ENCODE results near the gene ST3GAL3. TPM values are rescaled to one million over a fixed set of nuclear protein-coding genes. Genes with fewer than 3 reads are reported as not detected.

The ST3GAL3 gene
- polyA plus RNA-seq, 1 of the 3 experiments (the other 2 are of a cell fraction) = 20.6 TPM

- H3K4me1 ChIP-seq (ENCODE audit: control insufficient read depth in 1 of 2, insufficient read depth in 2 of 2, low read depth in 1 of 2, low read length in 1 of 2) = peaks cover 5 to 13% of the 10 kb centered on the region in 2 experiments; a peak in 3 of 4 replicates
- H4K20me1 ChIP-seq (ENCODE audit: insufficient read depth) = no peaks in the 10 kb centered on the region
- no peaks in the 10 kb centered on the region for H3K9me3 ChIP-seq
- H3K27me3 ChIP-seq (ENCODE audit: insufficient read depth) = no peaks in the 10 kb centered on the region
- peaks cover 16% of the 10 kb centered on the region for H3F3A ChIP-seq (replicated peaks; ENCODE audit: insufficient read depth)
- no peak for TF ChIP-seq FOSL2 (IDR thresholded peaks at IDR 0.05; ENCODE audit: borderline replicate concordance, low read depth)
- TF ChIP-seq EZH2phosphoT487 (IDR thresholded peaks at IDR 0.05; ENCODE audit: borderline replicate concordance, low read depth) = no peak
- no peak for TF ChIP-seq USF1 (IDR thresholded peaks at IDR 0.05; ENCODE audit: borderline replicate concordance, low read depth)
- no peak for TF ChIP-seq RFX5 (IDR thresholded peaks at IDR 0.05; ENCODE audit: low read length)
- no peak for TF ChIP-seq CHD2 (IDR thresholded peaks at IDR 0.05; ENCODE audit: low read length, partially characterized antibody)
- TF ChIP-seq USF2 (IDR thresholded peaks at IDR 0.05; ENCODE audit: borderline replicate concordance, low read depth, low read length) = no peak
- no peak for TF ChIP-seq GATA2 (CRISPR knock-in tag; IDR thresholded peaks at IDR 0.05)
- no peak for TF ChIP-seq SMC3 (IDR thresholded peaks at IDR 0.05; ENCODE audit: low read depth, low read length)
- TF ChIP-seq YY1 (IDR thresholded peaks at IDR 0.05; ENCODE audit: low read depth) = no peak
- TF ChIP-seq NFIC (IDR thresholded peaks at IDR 0.05; ENCODE audit: borderline replicate concordance) = no peak
- no peak for TF ChIP-seq MEF2A (IDR thresholded peaks at IDR 0.05; ENCODE audit: borderline replicate concordance, low read depth)
- TF ChIP-seq FOXJ3 (CRISPR knock-in tag; IDR thresholded peaks at IDR 0.05) = no peak
- TF ChIP-seq TAF1 (IDR thresholded peaks at IDR 0.05; ENCODE audit: borderline replicate concordance, low read depth, low read length) = no peak
- no peak for TF ChIP-seq RAD21 (IDR thresholded peaks at IDR 0.05; ENCODE audit: low read length)
- TF ChIP-seq EP300 (IDR thresholded peaks at IDR 0.05; ENCODE audit: borderline replicate concordance in 1 of 2, low read depth in 1 of 2, low read length in 1 of 2) = no peak
- TF ChIP-seq ELF1 (IDR thresholded peaks at IDR 0.05) = no peak
- TF ChIP-seq RXRA (IDR thresholded peaks at IDR 0.05; ENCODE audit: borderline replicate concordance, low read depth) = no peak
- no peak for TF ChIP-seq POLR2AphosphoS5 (IDR thresholded peaks at IDR 0.05; ENCODE audit: low read depth, low read length)
- no peak for TF ChIP-seq RCOR1 (IDR thresholded peaks at IDR 0.05; ENCODE audit: low read length)
- TF ChIP-seq NRF1 (IDR thresholded peaks at IDR 0.05; ENCODE audit: low read depth, low read length) = no peak
- no peak for DNase-seq
- peaks cover 14% of the 10 kb centered on the region; the same call in 1 of the 2 replicates for H3K79me2 ChIP-seq (ENCODE audit: insufficient read depth)
- H2AFZ ChIP-seq (ENCODE audit: low read depth) = no peak overlapping the region
- no peak overlapping the region for H3K4me3 ChIP-seq (ENCODE audit: low read depth in 2 of 2, low read length in 1 of 2)
- no peaks in the 10 kb centered on the region for H3K9me2 ChIP-seq
- H3K36me3 ChIP-seq (replicated peaks in 1 of 2; ENCODE audit: control insufficient read depth in 1 of 2, insufficient read depth in 2 of 2, low read length in 1 of 2) = no peaks in the 10 kb centered on the region
- H3K4me2 ChIP-seq = no peak overlapping the region
- 96% methylated on average over 5 of the region's 5 CpGs for WGBS (ENCODE audit: low lambda C conversion rate)
- CTCF ChIA-PET = interaction anchor here (0.9 to 14.3 kb wide), 7 partner anchors 47 to 281 kb away, joined by 3 to 533 read pairs (median 27); partner anchors contain the start of genes ARTN and IPO13
- H3K9ac ChIP-seq = no peak overlapping the region
- POLR2A ChIA-PET = no interaction called here
- no peak overlapping the region for H3K27ac ChIP-seq (ENCODE audit: low read depth in 2 of 2, low read length in 1 of 2)
Observed at GRCh38 chr1:43766818-43767525, 59.6 kb downstream of the ST3GAL3 start.

All from SK-N-SH (cell line).